Peyer's patch (tissue), 4 donors: ENCODE results near the gene DRICH1. TPM values are rescaled to one million over a fixed set of nuclear protein-coding genes. Genes with fewer than 3 reads are reported as not detected.

ENCODE experiments used
- DNase-seq, 3 donors: peaks; one replicate each; pipeline ENCODE4 v3.0.0-alpha.2; 2017 to 2019
- H3K27ac ChIP-seq, 4 donors: fragments of 200-600 bp; sonication (generic); one replicate each; pipeline ENCODE4 v1.5.1; 2016 to 2019
- H3K27me3 ChIP-seq, 2 donors: fragments of 200-600 bp; sonication (generic); one replicate each; pipeline ENCODE4 v1.5.1; 2019
- H3K36me3 ChIP-seq, 3 donors: fragments of 200-600 bp; sonication (generic); one replicate each; pipeline ENCODE4 v1.5.1; 2016 to 2019
- H3K4me1 ChIP-seq, 4 donors: fragments of 200-600 bp; sonication (generic); one replicate each; pipeline ENCODE4 v1.5.1; 2016 to 2019
- H3K4me3 ChIP-seq, 4 donors: fragments of 200-600 bp; sonication (generic); 1 replicate in 3 of 4; 2 replicates in 1 of 4; pipeline ENCODE4 v1.5.1; 2016 to 2019; ENCODE audit warnings: mild to moderate bottlenecking in 1 of 4
- H3K9me3 ChIP-seq, 4 donors: fragments of 200-600 bp; sonication (generic); one replicate each; pipeline ENCODE4 v1.5.1; 2016 to 2019; ENCODE audit warnings: mild to moderate bottlenecking in 1 of 4
- POLR2A ChIP-seq, 2 donors: fragments of 450-650 bp; IDR thresholded peaks; one replicate each; pipeline ENCODE4 v1.5.1; 2017; ENCODE audit warnings: antibody characterized with exemption in 2 of 2, mild to moderate bottlenecking in 2 of 2, moderate library complexity in 2 of 2
- total RNA-seq, 4 donors: library from RNA; depleted of rRNA; stranded (reverse); fragments of >200 nt; gene quantifications; one replicate each; pipeline ENCODE4 v1.1.0, GENCODE V29; 2016
- TF ChIP-seq, protein P1 (sequence below), 6 experiments: fragments of 450-650 bp in 4 of 6; fragments of 200-600 bp in 2 of 6; sonication (generic) in 1 of 6; IDR thresholded peaks; one replicate each; pipeline ENCODE4 v1.5.1; 2017 to 2019; ENCODE audit warnings: antibody characterized with exemption in 6 of 6, mild to moderate bottlenecking in 3 of 6, moderate library complexity in 1 of 6

The DRICH1 gene
- total RNA-seq, 4 donors from 2014 or later = 0.67 to 1.1 TPM; not detected in 2

DNA sequence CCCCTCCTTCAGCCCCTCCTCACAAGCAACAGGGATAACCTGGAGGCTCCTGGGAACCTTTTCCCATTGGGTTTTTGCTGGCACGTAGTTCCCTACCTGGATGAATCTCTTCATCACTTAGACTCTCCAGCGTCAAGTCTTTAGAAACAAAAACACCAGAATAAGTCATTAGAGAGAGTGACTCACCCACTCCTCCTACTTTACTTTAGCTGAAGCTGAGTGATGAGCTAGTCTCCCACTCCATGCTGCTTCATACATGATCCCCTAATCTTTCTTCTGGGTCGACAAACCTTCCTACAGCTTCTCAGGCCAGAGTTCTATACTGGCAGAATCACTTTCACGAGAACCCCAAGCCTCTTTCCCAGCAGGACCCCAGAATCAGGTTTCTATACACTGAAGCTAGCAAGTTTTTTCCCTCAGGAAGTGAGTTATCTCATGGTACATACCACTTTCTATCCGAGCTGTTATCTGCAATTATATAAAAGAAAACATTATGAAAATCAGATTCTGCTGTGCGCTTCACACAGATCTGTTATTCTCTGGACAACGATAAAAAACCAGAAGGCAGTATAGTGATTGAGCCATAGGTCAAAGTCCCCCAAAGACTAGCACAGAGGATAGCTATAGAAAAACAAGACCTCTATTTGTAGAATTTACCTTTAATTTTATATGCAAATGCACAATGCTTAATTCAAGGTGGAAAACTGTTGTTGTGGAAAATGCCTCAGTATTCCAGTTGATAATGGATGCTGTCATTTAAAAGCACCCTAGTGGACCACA lies 18.7 kb downstream of the DRICH1 start:
- no peak for DNase-seq
- H3K27ac ChIP-seq = no peak overlapping the region
- H3K36me3 ChIP-seq = no peaks in the 10 kb centered on the region
- no peaks in the 10 kb centered on the region for H3K27me3 ChIP-seq
- no peaks in the 10 kb centered on the region for H3K4me1 ChIP-seq
- TF ChIP-seq POLR2A (IDR thresholded peaks at IDR 0.05) = no peak
- TF ChIP-seq, protein P1, sequence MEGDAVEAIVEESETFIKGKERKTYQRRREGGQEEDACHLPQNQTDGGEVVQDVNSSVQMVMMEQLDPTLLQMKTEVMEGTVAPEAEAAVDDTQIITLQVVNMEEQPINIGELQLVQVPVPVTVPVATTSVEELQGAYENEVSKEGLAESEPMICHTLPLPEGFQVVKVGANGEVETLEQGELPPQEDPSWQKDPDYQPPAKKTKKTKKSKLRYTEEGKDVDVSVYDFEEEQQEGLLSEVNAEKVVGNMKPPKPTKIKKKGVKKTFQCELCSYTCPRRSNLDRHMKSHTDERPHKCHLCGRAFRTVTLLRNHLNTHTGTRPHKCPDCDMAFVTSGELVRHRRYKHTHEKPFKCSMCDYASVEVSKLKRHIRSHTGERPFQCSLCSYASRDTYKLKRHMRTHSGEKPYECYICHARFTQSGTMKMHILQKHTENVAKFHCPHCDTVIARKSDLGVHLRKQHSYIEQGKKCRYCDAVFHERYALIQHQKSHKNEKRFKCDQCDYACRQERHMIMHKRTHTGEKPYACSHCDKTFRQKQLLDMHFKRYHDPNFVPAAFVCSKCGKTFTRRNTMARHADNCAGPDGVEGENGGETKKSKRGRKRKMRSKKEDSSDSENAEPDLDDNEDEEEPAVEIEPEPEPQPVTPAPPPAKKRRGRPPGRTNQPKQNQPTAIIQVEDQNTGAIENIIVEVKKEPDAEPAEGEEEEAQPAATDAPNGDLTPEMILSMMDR (IDR thresholded peaks at IDR 0.05) = no peak
- no peaks in the 10 kb centered on the region for H3K9me3 ChIP-seq
- H3K4me3 ChIP-seq = no peak overlapping the region

DNA sequence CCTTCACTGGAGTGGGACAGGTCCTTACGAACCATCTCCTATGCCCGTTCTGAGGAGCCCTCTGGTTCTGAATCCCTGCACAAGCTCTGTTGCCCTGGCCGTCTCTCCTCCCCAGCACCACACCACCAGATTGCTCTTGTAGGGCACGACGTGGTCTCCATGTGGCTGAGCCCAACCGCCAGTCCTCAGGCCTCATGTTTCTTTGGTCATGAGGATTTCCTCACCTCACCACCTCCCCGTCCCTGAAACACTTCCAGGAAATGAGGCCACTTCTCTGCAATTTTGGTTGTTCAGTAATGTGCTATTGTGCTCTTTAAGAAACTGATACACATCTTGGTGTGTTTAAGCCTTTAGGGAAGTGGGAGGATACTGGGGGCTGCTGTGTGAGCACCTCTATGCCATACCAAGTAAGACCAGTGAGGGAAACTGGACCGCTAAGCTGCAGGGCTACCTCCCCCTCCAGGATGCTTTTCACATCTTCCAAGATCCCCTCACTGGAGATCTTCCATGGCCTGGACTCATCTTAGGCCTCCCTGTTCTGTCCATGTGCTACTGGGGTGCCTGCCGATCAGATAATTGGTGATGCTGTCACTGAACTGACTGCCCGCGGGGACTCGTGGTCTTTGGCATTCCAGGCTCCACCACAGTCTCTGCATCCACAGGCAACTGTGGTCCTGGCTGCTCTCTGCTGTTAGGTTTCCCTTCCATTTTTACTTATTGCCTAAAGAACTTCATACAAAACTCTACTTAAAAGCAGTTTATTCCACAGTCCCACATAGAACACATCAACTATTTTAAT lies 21.9 kb downstream of the DRICH1 start:
- Histone ChIP-seq H3K36me3 (no peaks in the 10 kb centered on the region), H3K9me3 (no peaks in the 10 kb centered on the region), H3K4me1 (no peaks in the 10 kb centered on the region), H3K4me3 (no peak overlapping the region), H3K27me3 (no peaks in the 10 kb centered on the region), H3K27ac (no peak overlapping the region)
- TF ChIP-seq POLR2A (IDR thresholded peaks at IDR 0.05) = no peak
- DNase-seq = no peak

DNA sequence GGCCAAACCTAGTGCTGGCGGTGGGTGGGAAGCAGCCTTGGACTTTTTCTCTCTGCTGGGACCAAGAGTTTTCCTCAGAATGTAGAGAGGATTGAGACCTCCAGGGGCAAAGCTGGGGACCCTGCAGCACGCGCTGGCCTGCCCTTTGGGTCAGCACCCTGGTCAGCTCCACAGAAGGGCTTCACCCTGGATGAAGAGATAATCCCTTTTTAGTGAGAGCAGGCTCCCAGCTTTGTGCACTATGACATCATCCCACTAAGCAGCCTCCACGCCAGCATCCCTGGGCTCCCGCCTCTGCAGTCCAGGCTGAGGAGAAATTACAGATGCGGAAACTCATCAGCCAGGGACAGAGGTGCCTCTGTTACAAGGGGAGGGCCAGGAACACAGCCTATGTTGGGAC lies 23.5 kb downstream of the DRICH1 start:
- no peaks in the 10 kb centered on the region for H3K4me1 ChIP-seq
- DNase-seq = no peak
- no peak overlapping the region for H3K4me3 ChIP-seq
- no peaks in the 10 kb centered on the region for H3K27me3 ChIP-seq
- no peaks in the 10 kb centered on the region for H3K36me3 ChIP-seq
- no peaks in the 10 kb centered on the region for H3K9me3 ChIP-seq
- no peak overlapping the region for H3K27ac ChIP-seq
- TF ChIP-seq, protein P1 (IDR thresholded peaks at IDR 0.05) = no peak
- TF ChIP-seq POLR2A (IDR thresholded peaks at IDR 0.05) = no peak

DNA sequence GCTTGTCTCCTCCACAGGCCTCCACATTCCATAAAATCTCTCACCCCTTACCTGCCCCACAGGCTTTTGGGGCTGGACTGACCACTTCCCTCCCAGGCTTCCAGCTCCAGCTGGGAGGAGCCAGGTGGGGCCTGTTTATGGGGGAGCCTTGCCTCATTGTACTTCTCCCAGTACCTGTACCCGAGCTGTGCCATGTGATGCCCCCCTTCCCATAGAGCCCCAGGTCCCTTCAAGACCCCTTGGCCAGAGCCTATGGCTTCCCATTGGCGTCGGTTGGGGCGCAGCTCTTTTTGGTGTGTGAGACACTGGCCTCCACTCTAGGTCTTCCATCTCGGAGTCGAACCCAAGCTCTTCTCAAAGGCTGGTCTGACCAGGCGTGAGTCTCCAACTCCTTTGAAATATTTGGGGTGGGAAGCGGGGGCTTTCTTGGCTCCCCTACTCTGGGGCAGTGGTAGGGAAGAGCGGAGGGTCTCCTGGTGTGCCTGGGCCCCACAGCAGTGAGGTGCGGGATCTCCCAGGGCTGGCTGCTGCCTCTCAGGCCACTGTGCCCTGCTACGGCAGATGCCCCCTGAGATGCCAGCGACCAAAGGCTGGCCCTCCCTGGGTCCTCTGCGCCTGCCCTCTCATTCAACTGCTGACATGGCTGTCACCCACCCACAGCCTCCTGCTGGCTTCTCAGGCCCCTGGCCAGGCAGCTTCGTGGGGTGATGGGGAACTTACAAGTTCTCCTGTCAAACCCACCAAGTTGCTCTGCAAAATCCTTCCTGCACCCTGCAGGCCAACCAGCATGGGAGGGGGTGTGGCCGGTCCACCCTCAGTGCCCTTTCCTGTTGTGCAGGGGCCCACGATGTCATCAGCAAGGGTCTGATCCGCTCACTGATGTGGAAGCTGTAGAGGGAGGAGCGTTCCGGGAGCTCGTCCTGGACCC lies 25.7 kb downstream of the DRICH1 start:
- TF ChIP-seq POLR2A (IDR thresholded peaks at IDR 0.05) = no peak
- TF ChIP-seq, protein P1 (IDR thresholded peaks at IDR 0.05) = no peak
- no peak for DNase-seq
- H3K9me3 ChIP-seq = no peaks in the 10 kb centered on the region
- no peak overlapping the region for H3K4me3 ChIP-seq
- H3K36me3 ChIP-seq = no peaks in the 10 kb centered on the region
- no peak overlapping the region for H3K27ac ChIP-seq
- no peaks in the 10 kb centered on the region for H3K27me3 ChIP-seq
- no peaks in the 10 kb centered on the region for H3K4me1 ChIP-seq

DNA sequence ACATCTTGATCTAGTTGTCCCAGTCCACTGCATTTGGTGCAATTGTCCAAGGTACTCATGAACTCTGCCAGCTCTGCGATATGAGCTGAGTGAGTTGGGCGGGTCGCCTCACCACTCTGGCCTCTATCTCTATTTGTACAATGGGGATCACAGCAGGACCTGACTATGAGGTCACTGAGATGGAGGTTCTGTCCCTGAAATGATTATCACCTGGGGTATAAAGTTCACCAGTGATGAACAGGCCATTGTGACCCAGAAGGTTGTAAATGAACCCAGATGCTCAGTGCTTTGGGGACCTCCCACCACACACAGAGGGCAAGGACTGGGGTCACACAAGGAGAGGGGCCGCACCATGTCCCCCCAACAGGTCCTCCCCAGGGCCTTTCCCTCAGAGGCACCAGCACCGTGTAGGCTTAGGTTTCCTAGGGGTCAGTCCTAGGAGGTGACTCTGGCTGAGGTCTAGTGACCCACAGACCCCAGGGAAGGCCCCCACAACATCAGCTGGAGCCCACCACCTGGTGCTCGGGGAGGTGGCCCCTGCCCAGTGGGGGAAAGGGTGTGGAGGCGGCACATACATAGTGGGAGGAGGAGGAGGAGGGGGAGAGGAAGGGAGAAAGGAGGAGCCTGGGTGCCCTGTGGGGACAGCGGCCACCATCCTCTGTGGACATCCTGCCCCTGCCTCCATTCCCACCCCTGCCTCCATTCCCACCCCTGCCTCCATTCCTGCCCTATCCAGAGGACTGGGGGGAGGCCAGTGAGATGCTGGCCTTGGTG lies 27.0 kb downstream of the DRICH1 start:
- Histone ChIP-seq H3K9me3 (no peaks in the 10 kb centered on the region), H3K4me1 (no peaks in the 10 kb centered on the region), H3K4me3 (no peak overlapping the region), H3K27me3 (no peaks in the 10 kb centered on the region), H3K27ac (no peak overlapping the region), H3K36me3 (no peaks in the 10 kb centered on the region)
- no peak for TF ChIP-seq POLR2A (IDR thresholded peaks at IDR 0.05)
- TF ChIP-seq, protein P1 (IDR thresholded peaks at IDR 0.05) = no peak
- DNase-seq = no peak
